ENCODE data around the gene SDK1.

Gene SDK1

DNA sequence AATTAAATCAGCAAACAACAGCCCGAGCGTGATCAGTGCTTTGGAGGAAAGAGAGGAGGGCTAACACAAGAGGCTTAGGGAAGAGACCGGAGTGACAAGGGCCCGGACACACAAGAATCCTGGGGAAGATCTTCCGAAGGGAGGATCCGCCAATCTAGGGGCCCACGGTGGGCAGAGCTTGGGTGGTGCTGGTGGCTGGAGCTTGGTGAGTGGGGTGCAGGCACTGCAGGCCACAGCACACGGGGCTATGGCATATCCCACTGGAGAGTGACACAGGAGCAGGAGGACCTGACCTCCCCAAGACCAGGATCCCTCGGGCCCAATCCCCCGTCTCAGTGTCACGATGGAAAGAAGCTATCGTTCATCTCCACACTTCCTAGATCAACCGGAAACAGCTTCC, 909.8 kb downstream of the SDK1 start:
- no peak overlapping the region for H3K27ac ChIP-seq
- no peaks in the 10 kb centered on the region for H3K9me3 ChIP-seq
- no peaks in the 10 kb centered on the region for H3K36me3 ChIP-seq
- no peaks in the 10 kb centered on the region for H3K4me1 ChIP-seq (ENCODE audit: control insufficient read depth in 1 of 2, insufficient read depth in 1 of 2, low read depth in 1 of 2, low read length in 1 of 2)
- no peaks in the 10 kb centered on the region for H3K27me3 ChIP-seq
- H3K4me3 ChIP-seq (ENCODE audit: low read depth in 1 of 2, low read length in 1 of 2): no peak overlapping the region
- TF ChIP-seq, protein P1, sequence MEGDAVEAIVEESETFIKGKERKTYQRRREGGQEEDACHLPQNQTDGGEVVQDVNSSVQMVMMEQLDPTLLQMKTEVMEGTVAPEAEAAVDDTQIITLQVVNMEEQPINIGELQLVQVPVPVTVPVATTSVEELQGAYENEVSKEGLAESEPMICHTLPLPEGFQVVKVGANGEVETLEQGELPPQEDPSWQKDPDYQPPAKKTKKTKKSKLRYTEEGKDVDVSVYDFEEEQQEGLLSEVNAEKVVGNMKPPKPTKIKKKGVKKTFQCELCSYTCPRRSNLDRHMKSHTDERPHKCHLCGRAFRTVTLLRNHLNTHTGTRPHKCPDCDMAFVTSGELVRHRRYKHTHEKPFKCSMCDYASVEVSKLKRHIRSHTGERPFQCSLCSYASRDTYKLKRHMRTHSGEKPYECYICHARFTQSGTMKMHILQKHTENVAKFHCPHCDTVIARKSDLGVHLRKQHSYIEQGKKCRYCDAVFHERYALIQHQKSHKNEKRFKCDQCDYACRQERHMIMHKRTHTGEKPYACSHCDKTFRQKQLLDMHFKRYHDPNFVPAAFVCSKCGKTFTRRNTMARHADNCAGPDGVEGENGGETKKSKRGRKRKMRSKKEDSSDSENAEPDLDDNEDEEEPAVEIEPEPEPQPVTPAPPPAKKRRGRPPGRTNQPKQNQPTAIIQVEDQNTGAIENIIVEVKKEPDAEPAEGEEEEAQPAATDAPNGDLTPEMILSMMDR (IDR thresholded peaks at IDR 0.05): no peak

DNA sequence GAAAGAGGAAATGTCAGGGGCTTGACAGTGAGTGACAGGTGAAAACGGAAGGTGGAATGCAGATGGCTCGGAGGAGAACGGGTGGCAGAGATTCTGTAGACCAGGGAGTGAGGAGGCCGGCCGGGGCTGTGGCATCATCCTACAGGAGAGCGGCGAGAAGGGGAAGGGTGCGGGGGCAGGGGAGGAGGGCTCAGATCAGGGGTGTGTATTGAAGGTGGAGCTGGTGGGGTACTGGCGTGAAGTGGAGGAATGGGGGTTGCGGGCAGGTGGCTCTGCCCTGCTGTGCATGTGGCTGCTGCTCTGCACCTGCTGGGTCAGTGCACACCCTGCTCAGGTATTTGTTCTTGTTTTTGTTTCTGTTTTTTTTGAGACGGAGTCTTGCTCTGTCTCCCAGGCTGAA, 910.2 kb downstream of the SDK1 start:
- Histone ChIP-seq H3K4me1 (ENCODE audit: control insufficient read depth in 1 of 2, insufficient read depth in 1 of 2, low read depth in 1 of 2, low read length in 1 of 2) (no peaks in the 10 kb centered on the region), H3K9me3 (no peaks in the 10 kb centered on the region), H3K27ac (no peak overlapping the region), H3K36me3 (no peaks in the 10 kb centered on the region), H3K27me3 (no peaks in the 10 kb centered on the region), H3K4me3 (ENCODE audit: low read depth in 1 of 2, low read length in 1 of 2) (no peak overlapping the region)
- TF ChIP-seq, protein P1 (IDR thresholded peaks at IDR 0.05): no peak

DNA sequence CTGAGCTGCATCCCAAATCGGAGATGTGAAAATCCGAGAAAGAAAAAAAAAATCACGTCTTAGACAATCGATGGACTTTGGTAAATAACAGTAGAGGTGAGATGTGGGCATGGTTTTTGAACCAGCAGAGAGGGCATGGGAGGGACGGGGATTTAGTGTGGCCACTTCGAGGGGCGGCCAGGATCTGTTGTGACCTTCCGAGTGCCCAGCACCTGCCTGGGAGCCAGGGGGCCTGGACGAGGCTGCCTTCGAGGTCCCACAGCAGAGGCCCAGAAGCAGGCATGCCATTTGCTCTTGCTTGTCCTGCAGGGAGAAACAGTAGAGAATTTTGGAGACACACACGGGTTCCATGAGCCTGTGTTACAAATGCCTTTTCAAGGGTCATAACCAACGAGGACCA, 911.3 kb downstream of the SDK1 start:
- Histone ChIP-seq H3K27me3 (no peaks in the 10 kb centered on the region), H3K4me1 (ENCODE audit: control insufficient read depth in 1 of 2, insufficient read depth in 1 of 2, low read depth in 1 of 2, low read length in 1 of 2) (no peaks in the 10 kb centered on the region), H3K9me3 (no peaks in the 10 kb centered on the region), H3K27ac (no peak overlapping the region), H3K4me3 (ENCODE audit: low read depth in 1 of 2, low read length in 1 of 2) (no peak overlapping the region), H3K36me3 (no peaks in the 10 kb centered on the region)
- TF ChIP-seq, protein P1 (IDR thresholded peaks at IDR 0.05): no peak

DNA sequence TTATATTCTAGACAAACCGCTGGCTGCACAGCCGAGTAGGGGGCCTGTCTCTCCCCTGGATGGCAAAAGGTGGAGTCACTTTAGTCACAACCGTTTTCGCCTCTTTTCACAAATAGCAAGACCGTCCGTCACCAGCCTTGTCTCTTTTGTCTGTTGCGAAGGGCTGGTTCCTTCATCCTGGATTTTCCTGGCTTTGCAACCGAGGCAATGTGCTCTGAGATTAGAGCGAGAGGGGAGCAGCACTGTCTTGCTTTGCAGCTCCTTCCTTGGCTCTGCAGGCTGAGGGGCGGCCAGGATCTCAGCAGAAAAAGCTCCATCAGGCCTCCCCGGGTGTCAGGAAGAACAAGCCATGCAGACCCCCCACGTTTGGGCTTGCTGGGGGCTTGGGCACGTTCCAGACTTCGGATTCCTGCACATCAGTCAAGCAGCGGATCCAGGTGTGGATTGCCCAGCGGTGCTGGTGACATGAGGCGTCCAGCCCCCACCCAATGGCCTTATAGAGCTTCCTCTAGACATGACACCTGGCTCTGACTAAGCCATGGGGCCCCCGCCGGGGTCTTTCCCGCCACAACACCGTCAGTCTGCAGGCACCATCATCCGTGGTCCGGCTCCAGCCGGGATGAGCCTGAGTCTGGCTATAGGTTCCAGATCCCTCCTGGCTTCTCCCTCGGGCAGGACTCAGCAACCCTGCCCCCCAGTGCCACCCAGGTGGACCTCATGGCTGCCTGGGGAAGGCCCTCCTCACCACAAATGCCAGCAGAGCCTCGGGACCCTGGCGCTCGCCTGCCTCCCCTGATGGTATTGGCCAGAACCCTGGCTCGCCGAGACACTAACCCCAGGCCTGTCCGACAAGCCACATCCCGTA, 913.5 kb downstream of the SDK1 start:
- H3K27me3 ChIP-seq: no peaks in the 10 kb centered on the region
- H3K9me3 ChIP-seq: no peaks in the 10 kb centered on the region
- H3K36me3 ChIP-seq: no peaks in the 10 kb centered on the region
- no peak overlapping the region for H3K4me3 ChIP-seq (ENCODE audit: low read depth in 1 of 2, low read length in 1 of 2)
- H3K4me1 ChIP-seq (ENCODE audit: control insufficient read depth in 1 of 2, insufficient read depth in 1 of 2, low read depth in 1 of 2, low read length in 1 of 2): no peaks in the 10 kb centered on the region
- no peak overlapping the region for H3K27ac ChIP-seq
- TF ChIP-seq, protein P1 (IDR thresholded peaks at IDR 0.05): no peak

DNA sequence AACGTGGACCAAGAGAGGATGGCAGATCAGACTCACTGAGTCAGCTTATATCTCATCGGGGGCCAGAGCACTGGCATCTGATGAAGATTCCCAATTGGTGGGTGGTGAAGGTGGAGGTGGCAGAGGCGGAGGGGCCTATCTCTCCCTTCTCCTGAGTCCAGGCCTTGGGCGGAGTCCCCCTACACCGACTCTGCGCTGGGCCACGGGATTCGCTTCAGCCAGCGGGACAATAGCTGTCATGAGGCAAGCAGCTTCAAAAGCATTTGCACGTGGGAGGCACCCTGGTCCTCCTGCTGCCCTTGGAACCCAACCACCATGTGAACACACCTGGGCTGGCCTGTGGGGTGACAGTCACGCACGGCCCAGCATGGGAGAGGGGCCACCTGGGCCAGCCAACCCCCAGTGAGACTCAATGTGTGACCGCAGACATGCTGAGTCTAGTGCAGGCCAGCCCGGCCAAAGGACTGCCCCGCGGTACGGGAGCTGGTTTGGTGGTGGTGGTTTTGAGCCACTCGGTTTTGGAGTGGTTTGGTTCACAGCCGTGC, 914.2 kb downstream of the SDK1 start:
- no peaks in the 10 kb centered on the region for H3K36me3 ChIP-seq
- H3K27ac ChIP-seq: no peak overlapping the region
- H3K4me1 ChIP-seq (ENCODE audit: control insufficient read depth in 1 of 2, insufficient read depth in 1 of 2, low read depth in 1 of 2, low read length in 1 of 2): no peaks in the 10 kb centered on the region
- no peaks in the 10 kb centered on the region for H3K9me3 ChIP-seq
- no peaks in the 10 kb centered on the region for H3K27me3 ChIP-seq
- no peak overlapping the region for H3K4me3 ChIP-seq (ENCODE audit: low read depth in 1 of 2, low read length in 1 of 2)
- TF ChIP-seq, protein P1 (IDR thresholded peaks at IDR 0.05): no peak
